Measurements from ENCODE around the gene HNRNPAB. TPM values are rescaled to one million over a fixed set of nuclear protein-coding genes. Genes with fewer than 3 reads are reported as not detected.
"Not testable (repeated sequence)": the region's sequence is repeated elsewhere in the genome, so short reads cannot be mapped to it uniquely, and the experiment has no call there.

HNRNPAB gene
- total RNA-seq, 1 experiment from 2014 or later = 408 TPM

DNA sequence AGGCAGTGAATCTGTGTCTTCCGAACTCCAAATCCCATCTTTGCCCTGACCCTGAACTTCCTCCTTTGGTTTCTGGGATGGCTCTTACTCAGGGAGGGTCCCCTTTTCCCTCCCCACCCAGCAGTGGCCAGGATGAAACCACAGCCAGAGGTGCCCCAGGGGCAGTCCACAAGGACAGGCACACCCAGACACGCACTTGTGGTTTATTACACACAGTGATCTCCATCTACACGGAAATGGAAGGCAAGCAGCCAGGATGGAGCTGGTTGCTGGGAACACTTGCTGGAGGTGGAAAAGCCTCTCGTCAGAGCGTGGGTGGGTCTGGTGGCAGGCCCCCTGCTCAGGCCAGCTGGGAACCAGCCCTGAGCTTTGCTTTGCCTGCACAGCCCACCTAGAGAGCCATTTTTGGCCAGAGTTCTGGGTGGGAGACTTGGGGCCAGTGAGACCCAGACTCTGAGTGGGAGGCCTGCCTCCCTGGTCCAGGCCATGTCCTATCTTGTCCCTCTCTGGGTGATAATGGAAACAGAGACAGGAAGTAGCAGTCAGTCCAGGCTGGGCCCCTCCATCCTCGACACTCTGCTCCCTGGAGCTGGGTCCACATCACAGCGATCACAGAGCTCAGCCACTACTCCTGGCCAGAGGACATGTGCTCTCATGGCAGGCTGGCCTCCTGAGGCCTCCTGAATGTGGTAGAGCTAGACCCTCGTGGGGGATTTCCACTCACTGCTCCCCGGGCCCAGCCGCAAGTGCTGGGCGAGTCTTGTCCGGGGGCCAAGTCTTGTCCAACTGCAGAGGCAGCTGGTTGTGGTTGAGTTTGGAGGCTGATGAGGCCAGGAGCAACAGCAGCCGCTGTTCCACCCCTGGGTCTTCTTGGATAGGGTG is 33.3 kb downstream of the HNRNPAB start:
- no peaks in the 10 kb centered on the region for H3K9me3 ChIP-seq (ENCODE audit: low read depth, low read length, poor library complexity, severe bottlenecking)
- H3K36me3 ChIP-seq (ENCODE audit: insufficient read depth, low read length, poor library complexity, severe bottlenecking) = no peaks in the 10 kb centered on the region
- ChIA-PET POLR2A (ENCODE audit: low non-redundant PET) (no interaction called here), CTCF (no interaction called here)
- no peak for DNase-seq (ENCODE audit: low spot score)
- BruUV-seq (replicated peaks) = no TSS peak
- no peak overlapping the region for H3K4me3 ChIP-seq (ENCODE audit: low read depth, low read length, poor library complexity, severe bottlenecking)
- H3K4me1 ChIP-seq (ENCODE audit: insufficient read depth, low read length, poor library complexity, severe bottlenecking) = no peaks in the 10 kb centered on the region
- H3K27me3 ChIP-seq (replicated peaks; ENCODE audit: insufficient read depth, low read depth, low read length, poor library complexity) = no peaks in the 10 kb centered on the region
- intact Hi-C loops (cut with micrococcal nuclease; ENCODE audit: unreplicated experiment) = loop anchor here (5.0 kb wide), 1 partner anchor 1255 kb away; no protein-coding TSS in a partner anchor
- TF ChIP-seq CTCF (conservative IDR thresholded peaks at IDR 0.05; ENCODE audit: low read depth, low read length) (no peak), EZH2 (IDR thresholded peaks at IDR 0.05; ENCODE audit: borderline replicate concordance, low read depth, low read length, poor library complexity, severe bottlenecking) (no peak)
- no peak overlapping the region for H3K27ac ChIP-seq (ENCODE audit: low read depth, low read length, poor library complexity, severe bottlenecking)

DNA sequence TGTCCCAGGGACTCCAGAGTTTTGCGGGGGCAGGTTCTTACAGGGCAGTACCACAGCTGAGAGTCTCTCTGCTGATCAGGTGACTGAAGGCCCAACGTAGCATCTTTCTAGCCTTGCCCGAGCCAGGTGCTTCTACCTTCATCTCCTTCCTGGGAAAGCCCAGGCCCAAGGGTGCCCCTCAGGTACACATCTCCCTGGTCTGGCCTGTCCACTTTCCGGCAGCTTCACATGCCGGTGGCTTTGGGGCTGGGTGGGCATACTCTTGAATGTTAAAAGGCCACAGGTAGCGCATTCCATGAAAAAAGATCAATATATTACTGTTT is 33.9 kb downstream of the HNRNPAB start:
- Histone ChIP-seq H3K9me3 (ENCODE audit: low read depth, low read length, poor library complexity, severe bottlenecking) (no peaks in the 10 kb centered on the region), H3K4me1 (ENCODE audit: insufficient read depth, low read length, poor library complexity, severe bottlenecking) (no peaks in the 10 kb centered on the region), H3K27me3 (replicated peaks; ENCODE audit: insufficient read depth, low read depth, low read length, poor library complexity) (no peaks in the 10 kb centered on the region), H3K4me3 (ENCODE audit: low read depth, low read length, poor library complexity, severe bottlenecking) (no peak overlapping the region), H3K36me3 (ENCODE audit: insufficient read depth, low read length, poor library complexity, severe bottlenecking) (no peaks in the 10 kb centered on the region), H3K27ac (ENCODE audit: low read depth, low read length, poor library complexity, severe bottlenecking) (no peak overlapping the region)
- BruUV-seq (replicated peaks) = no TSS peak
- TF ChIP-seq EZH2 (IDR thresholded peaks at IDR 0.05; ENCODE audit: borderline replicate concordance, low read depth, low read length, poor library complexity, severe bottlenecking) = no peak
- TF ChIP-seq CTCF (conservative IDR thresholded peaks at IDR 0.05; ENCODE audit: low read depth, low read length) = no peak
- POLR2A ChIA-PET (ENCODE audit: low non-redundant PET) = no interaction called here
- CTCF ChIA-PET = no interaction called here
- DNase-seq (ENCODE audit: low spot score) = no peak
- intact Hi-C loops (cut with micrococcal nuclease; ENCODE audit: unreplicated experiment) = loop anchor here (5.0 kb wide), 1 partner anchor 1254 kb away; no protein-coding TSS in a partner anchor

DNA sequence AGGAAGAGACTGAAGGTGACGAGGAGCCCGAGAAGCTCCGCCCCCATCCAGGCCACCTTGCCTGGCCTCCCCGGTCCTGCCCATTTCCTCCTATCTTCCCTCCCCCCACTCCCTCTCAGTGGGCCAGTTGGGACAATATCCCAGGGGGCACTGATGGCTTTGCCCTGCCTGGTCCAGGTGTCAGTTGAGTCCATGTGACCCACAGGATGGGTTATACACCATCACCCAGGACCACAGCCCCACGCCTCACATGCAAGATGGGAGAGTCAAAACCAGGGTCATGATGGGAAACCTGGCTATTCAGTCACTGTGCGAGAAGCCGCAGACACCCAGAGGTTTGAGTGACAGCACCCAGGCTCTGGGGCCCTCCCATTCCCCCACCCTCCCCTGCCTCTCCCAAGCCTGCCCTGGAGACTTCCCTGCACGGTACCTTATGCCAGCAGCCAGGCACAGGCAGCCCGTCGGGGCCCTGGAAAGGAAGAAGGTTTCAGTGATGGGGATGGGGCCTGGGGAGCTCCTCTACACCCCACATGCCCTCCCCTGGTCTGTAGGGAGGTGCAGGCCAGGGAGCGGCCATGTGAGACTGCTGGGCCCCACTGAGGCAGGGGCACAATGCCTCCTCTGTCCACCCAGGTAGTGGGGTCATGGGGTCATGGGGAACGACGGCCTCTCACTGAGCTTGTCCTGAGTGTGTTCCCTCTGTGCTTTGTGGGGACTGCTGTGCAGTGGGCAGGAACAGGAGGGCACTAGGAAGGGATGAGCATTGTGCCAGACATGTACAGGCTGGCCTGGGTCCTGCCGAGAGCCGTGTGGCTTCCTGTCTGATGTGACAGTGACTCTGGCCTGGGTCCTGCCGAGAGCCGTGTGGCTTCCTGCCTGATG is 34.6 kb downstream of the HNRNPAB start:
- Histone ChIP-seq H3K4me1 (ENCODE audit: insufficient read depth, low read length, poor library complexity, severe bottlenecking) (no peaks in the 10 kb centered on the region), H3K9me3 (ENCODE audit: low read depth, low read length, poor library complexity, severe bottlenecking) (no peaks in the 10 kb centered on the region), H3K4me3 (ENCODE audit: low read depth, low read length, poor library complexity, severe bottlenecking) (no peak overlapping the region), H3K27me3 (replicated peaks; ENCODE audit: insufficient read depth, low read depth, low read length, poor library complexity) (no peaks in the 10 kb centered on the region), H3K27ac (ENCODE audit: low read depth, low read length, poor library complexity, severe bottlenecking) (no peak overlapping the region), H3K36me3 (ENCODE audit: insufficient read depth, low read length, poor library complexity, severe bottlenecking) (no peaks in the 10 kb centered on the region)
- TF ChIP-seq CTCF (conservative IDR thresholded peaks at IDR 0.05; ENCODE audit: low read depth, low read length) = no peak
- TF ChIP-seq EZH2 (IDR thresholded peaks at IDR 0.05; ENCODE audit: borderline replicate concordance, low read depth, low read length, poor library complexity, severe bottlenecking) = no peak
- no peak for DNase-seq (ENCODE audit: low spot score)
- ChIA-PET POLR2A (ENCODE audit: low non-redundant PET) (no interaction called here), CTCF (no interaction called here)
- intact Hi-C loops (cut with micrococcal nuclease; ENCODE audit: unreplicated experiment) = loop anchor here (5.0 kb wide), 1 partner anchor 1253 kb away; no protein-coding TSS in a partner anchor
- BruUV-seq (replicated peaks) = no TSS peak

- POLR2A ChIA-PET (ENCODE audit: low non-redundant PET); H3K9me3 ChIP-seq (ENCODE audit: low read depth, low read length, poor library complexity, severe bottlenecking); H3K4me3 ChIP-seq (ENCODE audit: low read depth, low read length, poor library complexity, severe bottlenecking); H3K4me1 ChIP-seq (ENCODE audit: insufficient read depth, low read length, poor library complexity, severe bottlenecking); BruUV-seq (replicated peaks); H3K36me3 ChIP-seq (ENCODE audit: insufficient read depth, low read length, poor library complexity, severe bottlenecking); H3K27me3 ChIP-seq (replicated peaks; ENCODE audit: insufficient read depth, low read depth, low read length, poor library complexity); DNase-seq (ENCODE audit: low spot score); CTCF ChIA-PET; H3K27ac ChIP-seq (ENCODE audit: low read depth, low read length, poor library complexity, severe bottlenecking): not testable (repeated sequence)
- intact Hi-C loops (cut with micrococcal nuclease; ENCODE audit: unreplicated experiment) = loop anchor here (5.0 kb wide), 1 partner anchor 1253 kb away; no protein-coding TSS in a partner anchor
Measured at GRCh38 chr5:178239626-178240301, 35.4 kb downstream of the HNRNPAB start.

Data from A673 (cell line).